PFSK-1 (cell line): Measurements from ENCODE around the gene PYROXD2.

Experiments
- FOXP2 ChIP-seq: optimal IDR thresholded peaks from 2 replicates; pipeline ENCODE3; 2011; ENCODE audit warnings: borderline replicate concordance, control low read depth, inconsistent platforms; ENCODE audit not compliant: insufficient read depth; ENCODE audit errors: extremely low read length, extremely low read depth
- POLR2AphosphoS5 ChIP-seq: IDR thresholded peaks from 2 replicates; pipeline ENCODE4 v1.6.1; 2012; ENCODE audit warnings: low read depth, mild to moderate bottlenecking, control low read depth, low read length, moderate library complexity
- REST ChIP-seq, 2 experiments: IDR thresholded peaks; 2 replicates each; pipeline versions ENCODE4 v1.6.1 to v1.8.0; 2011 to 2012; ENCODE audit warnings: low read depth in 2 of 2, low read length in 2 of 2, control low read depth in 1 of 2, inconsistent platforms in 1 of 2, mild to moderate bottlenecking in 1 of 2, moderate library complexity in 1 of 2; ENCODE audit not compliant: insufficient read depth in 1 of 2
- SIN3A ChIP-seq: IDR thresholded peaks from 2 replicates; pipeline ENCODE4 v1.6.1; 2012; ENCODE audit warnings: mild to moderate bottlenecking, low read length, moderate library complexity, borderline replicate concordance; ENCODE audit not compliant: insufficient read depth
- TAF1 ChIP-seq: IDR thresholded peaks from 2 replicates; pipeline ENCODE4 v1.6.1; 2012; ENCODE audit warnings: low read length, control low read depth, borderline replicate concordance; ENCODE audit not compliant: insufficient read depth

The PYROXD2 gene

GRCh38 chr10:98445200-98445812 is 30.3 kb upstream of the PYROXD2 start:
- TF ChIP-seq TAF1 (no peak), SIN3A (no peak), POLR2AphosphoS5 (no peak), REST (IDR thresholded peaks at IDR 0.05; ENCODE audit: insufficient read depth in 1 of 2, low read depth in 2 of 2, low read length in 2 of 2) (no peak), FOXP2 (no peak)

GRCh38 chr10:98444314-98445006 is 29.5 kb upstream of the PYROXD2 start:
- TF ChIP-seq SIN3A = no peak
- no peak for TF ChIP-seq TAF1
- TF ChIP-seq REST (IDR thresholded peaks at IDR 0.05; ENCODE audit: insufficient read depth in 1 of 2, low read depth in 2 of 2, low read length in 2 of 2) = no peak
- TF ChIP-seq POLR2AphosphoS5 = no peak
- TF ChIP-seq FOXP2 = no peak

- TF ChIP-seq REST (IDR thresholded peaks at IDR 0.05; ENCODE audit: insufficient read depth in 1 of 2, low read depth in 2 of 2, low read length in 2 of 2) (no peak), TAF1 (no peak), SIN3A (no peak), POLR2AphosphoS5 (no peak), FOXP2 (no peak)
Observed at GRCh38 chr10:98438715-98439114, 23.7 kb upstream of the PYROXD2 start.

GRCh38 chr10:98436704-98437103 is 21.7 kb upstream of the PYROXD2 start:
- TF ChIP-seq SIN3A (no peak), REST (IDR thresholded peaks at IDR 0.05; ENCODE audit: insufficient read depth in 1 of 2, low read depth in 2 of 2, low read length in 2 of 2) (no peak), TAF1 (no peak), FOXP2 (no peak), POLR2AphosphoS5 (no peak)
